ENCODE measurements around the gene ALG11.

ALG11 gene

DNA sequence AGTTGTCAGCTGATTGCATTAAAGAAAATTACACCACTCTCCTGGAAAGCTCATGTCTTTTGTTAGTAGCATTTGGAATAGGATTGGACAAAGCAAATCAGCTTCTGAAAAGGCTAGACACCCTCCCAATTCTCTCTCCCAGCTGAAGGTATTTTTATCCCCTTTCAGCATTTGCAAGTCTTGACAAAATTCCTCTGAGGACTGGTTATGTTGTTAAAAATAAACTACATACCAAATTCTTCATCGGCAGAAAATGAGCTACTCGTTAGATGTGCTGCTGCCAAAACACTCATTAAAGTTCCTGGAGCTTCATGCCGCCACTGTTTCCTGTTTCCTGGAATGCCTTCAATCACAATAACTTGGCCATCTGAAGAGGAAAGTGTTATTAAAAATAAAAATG is 49.4 kb downstream of the ALG11 start:
- ChIA-PET CTCF (no interaction called here), POLR2A (no interaction called here)
- DNase-seq (ENCODE audit: extremely low spot score) = no peak
- no peak for TF ChIP-seq CTBP1 (IDR thresholded peaks at IDR 0.05; ENCODE audit: borderline replicate concordance)
- no peak for TF ChIP-seq ELF4 (IDR thresholded peaks at IDR 0.05)
- no peak for TF ChIP-seq BHLHE40 (IDR thresholded peaks at IDR 0.05; ENCODE audit: borderline replicate concordance)
- TF ChIP-seq SUZ12 (IDR thresholded peaks at IDR 0.05) = no peak
- no peak for TF ChIP-seq L3MBTL2 (conservative IDR thresholded peaks at IDR 0.05)
- TF ChIP-seq TARDBP (IDR thresholded peaks at IDR 0.05) = no peak
- no peak for TF ChIP-seq FOXA1 (IDR thresholded peaks at IDR 0.05)
- TF ChIP-seq, protein P1, sequence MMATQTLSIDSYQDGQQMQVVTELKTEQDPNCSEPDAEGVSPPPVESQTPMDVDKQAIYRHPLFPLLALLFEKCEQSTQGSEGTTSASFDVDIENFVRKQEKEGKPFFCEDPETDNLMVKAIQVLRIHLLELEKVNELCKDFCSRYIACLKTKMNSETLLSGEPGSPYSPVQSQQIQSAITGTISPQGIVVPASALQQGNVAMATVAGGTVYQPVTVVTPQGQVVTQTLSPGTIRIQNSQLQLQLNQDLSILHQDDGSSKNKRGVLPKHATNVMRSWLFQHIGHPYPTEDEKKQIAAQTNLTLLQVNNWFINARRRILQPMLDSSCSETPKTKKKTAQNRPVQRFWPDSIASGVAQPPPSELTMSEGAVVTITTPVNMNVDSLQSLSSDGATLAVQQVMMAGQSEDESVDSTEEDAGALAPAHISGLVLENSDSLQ (IDR thresholded peaks at IDR 0.05) = no peak
- no peak for TF ChIP-seq SP1 (IDR thresholded peaks at IDR 0.05)
- no peak for TF ChIP-seq LEF1 (IDR thresholded peaks at IDR 0.05; ENCODE audit: borderline replicate concordance)
- no peak for TF ChIP-seq ZNF384 (IDR thresholded peaks at IDR 0.05)
- TF ChIP-seq NFRKB (IDR thresholded peaks at IDR 0.05) = no peak
- no peak for TF ChIP-seq FOXK2 (IDR thresholded peaks at IDR 0.05)

DNA sequence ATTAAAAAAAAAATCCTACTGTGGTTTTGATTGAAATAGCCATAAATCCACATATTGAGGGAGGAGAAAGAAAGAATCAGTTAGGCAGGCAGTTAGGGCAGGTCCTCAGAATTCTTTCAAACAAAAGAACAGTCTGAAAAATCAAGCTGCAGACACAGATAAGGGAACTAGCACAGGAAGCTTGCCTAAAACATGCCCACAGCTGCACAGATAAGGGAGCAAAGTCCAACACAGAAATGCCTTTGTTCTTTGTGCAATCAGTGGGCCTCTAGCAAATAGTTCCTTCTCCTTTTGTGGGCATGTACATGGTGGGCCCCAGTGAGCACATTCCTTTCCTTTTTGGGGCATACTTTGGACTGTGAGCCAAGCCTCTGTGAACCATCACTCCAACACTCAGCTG is 55.0 kb downstream of the ALG11 start:
- CTCF ChIA-PET = no interaction called here
- DNase-seq (ENCODE audit: extremely low spot score) = no peak
- TF ChIP-seq ZNF384 (IDR thresholded peaks at IDR 0.05) (no peak), ARNT (IDR thresholded peaks at IDR 0.05) (no peak), BHLHE40 (IDR thresholded peaks at IDR 0.05; ENCODE audit: borderline replicate concordance) (no peak), NFRKB (IDR thresholded peaks at IDR 0.05) (no peak), SP1 (IDR thresholded peaks at IDR 0.05) (no peak), FOXM1 (IDR thresholded peaks at IDR 0.05; ENCODE audit: borderline replicate concordance) (no peak), LEF1 (IDR thresholded peaks at IDR 0.05; ENCODE audit: borderline replicate concordance) (no peak), ELF4 (IDR thresholded peaks at IDR 0.05) (no peak)
- TF ChIP-seq, protein P1 (IDR thresholded peaks at IDR 0.05) = no peak
- POLR2A ChIA-PET = no interaction called here

DNA sequence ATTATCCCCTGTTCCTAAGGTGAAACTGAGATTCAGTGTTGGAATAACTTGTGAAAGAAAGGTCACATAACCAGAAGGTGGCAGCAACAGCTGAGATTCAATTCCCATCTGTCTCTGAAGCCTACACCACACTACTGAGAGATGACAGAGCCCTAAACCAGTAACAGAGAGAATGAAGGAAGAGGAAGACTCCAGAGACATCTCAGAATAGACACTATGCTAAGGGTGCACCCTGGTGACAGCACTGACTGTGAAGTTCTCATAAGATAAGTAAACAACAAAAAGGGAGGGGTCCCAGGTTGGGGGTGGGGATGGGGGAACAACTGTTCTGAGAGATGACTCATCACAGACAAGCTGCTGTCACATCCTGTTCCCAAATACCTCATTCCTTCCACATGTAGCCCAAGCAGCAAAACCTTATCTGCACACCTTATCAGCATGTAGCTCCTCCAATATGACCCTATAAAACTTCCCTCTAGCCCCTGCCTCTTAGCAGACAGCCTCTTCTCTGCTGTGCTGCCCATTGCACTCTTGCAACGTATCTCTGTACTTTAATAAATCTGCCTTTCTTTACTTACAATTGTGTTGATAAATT is 58.8 kb downstream of the ALG11 start:
- ChIA-PET CTCF (no interaction called here), POLR2A (no interaction called here)
- DNase-seq (ENCODE audit: extremely low spot score) = no peak
- TF ChIP-seq ARNT (IDR thresholded peaks at IDR 0.05) = no peak
- TF ChIP-seq NFRKB (IDR thresholded peaks at IDR 0.05) = no peak
- no peak for TF ChIP-seq CTBP1 (IDR thresholded peaks at IDR 0.05; ENCODE audit: borderline replicate concordance)
- TF ChIP-seq SUZ12 (IDR thresholded peaks at IDR 0.05) = no peak
- TF ChIP-seq, protein P1 (IDR thresholded peaks at IDR 0.05) = no peak
- no peak for TF ChIP-seq BHLHE40 (IDR thresholded peaks at IDR 0.05; ENCODE audit: borderline replicate concordance)
- no peak for TF ChIP-seq TARDBP (IDR thresholded peaks at IDR 0.05)
- TF ChIP-seq HDGF (IDR thresholded peaks at IDR 0.05; ENCODE audit: borderline replicate concordance) = no peak
- TF ChIP-seq FOXA1 (IDR thresholded peaks at IDR 0.05) = no peak
- no peak for TF ChIP-seq ZNF384 (IDR thresholded peaks at IDR 0.05)
- TF ChIP-seq L3MBTL2 (conservative IDR thresholded peaks at IDR 0.05) = no peak

All from HEK293T (cell line).